Ecto neural progenitor cell (in vitro differentiated cells): ENCODE results near the gene SLC22A1.
"Not testable (repeated sequence)": the region's sequence is repeated elsewhere in the genome, so short reads cannot be mapped to it uniquely, and the experiment has no call there.

Source experiments
- DNase-seq: peaks from one replicate; pipeline ENCODE4 v3.0.0-alpha.2; 2018; ENCODE audit warnings: low spot score

Gene SLC22A1

DNA sequence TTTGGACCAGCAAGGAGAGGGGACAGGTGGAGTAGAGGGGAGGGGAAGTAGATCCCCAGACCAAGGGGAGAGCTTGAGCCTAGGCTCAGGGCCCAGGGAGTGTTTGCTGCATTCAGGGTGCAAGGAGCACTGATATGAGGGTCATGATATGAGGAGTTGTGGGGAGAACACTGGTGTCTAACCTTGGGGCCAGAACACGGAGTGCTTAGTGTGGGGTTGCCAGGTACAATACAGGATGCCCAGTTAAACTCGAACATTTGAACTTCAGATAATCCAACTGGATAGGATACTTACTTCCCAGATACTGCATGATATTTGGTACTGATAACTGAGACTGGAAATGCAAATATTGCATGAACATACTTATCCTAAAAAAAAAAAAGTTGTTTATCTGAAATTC is 2.4 kb downstream of the SLC22A1 start:
- DNase-seq: no peak

DNA sequence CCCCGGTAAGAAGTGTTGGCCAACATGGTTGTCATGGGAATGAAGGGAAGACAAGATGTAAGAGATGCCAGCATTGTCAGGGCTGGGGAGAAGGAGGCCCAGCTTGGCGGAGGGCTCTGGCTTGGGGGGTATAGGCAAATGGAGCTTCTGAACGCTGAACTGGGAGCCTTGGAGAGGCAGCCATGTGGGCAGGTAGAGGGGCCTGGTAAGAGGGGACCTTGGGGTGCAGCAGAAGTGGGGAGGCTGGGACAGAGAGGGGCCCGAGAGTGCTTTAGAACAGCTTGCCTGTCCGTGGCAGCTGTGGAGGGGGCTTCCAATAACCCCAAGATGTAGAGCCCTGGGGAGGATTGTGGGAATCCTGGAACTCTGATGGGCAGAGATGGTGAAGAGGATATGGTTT is 3.0 kb downstream of the SLC22A1 start:
- DNase-seq: no peak

DNA sequence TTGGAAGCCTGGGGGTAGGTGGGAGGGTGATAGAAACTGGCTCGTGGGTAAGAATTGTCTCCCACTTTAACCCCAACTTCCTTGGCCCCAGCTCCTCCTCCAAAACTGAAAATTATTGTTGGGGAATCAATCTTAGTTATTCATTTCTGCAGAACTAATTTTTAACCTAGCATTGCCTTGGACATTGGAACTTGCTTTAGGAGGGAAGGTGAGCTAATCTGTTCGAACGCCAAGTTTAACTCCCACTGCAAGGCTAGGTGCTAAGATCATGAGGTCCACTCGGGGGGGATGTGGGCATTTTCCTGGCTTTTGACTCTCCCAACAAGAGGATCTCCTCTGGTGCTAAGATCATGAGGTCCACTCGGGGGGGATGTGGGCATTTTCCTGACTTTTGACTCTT is 3.5 kb downstream of the SLC22A1 start:
- not testable (repeated sequence) for DNase-seq

DNA sequence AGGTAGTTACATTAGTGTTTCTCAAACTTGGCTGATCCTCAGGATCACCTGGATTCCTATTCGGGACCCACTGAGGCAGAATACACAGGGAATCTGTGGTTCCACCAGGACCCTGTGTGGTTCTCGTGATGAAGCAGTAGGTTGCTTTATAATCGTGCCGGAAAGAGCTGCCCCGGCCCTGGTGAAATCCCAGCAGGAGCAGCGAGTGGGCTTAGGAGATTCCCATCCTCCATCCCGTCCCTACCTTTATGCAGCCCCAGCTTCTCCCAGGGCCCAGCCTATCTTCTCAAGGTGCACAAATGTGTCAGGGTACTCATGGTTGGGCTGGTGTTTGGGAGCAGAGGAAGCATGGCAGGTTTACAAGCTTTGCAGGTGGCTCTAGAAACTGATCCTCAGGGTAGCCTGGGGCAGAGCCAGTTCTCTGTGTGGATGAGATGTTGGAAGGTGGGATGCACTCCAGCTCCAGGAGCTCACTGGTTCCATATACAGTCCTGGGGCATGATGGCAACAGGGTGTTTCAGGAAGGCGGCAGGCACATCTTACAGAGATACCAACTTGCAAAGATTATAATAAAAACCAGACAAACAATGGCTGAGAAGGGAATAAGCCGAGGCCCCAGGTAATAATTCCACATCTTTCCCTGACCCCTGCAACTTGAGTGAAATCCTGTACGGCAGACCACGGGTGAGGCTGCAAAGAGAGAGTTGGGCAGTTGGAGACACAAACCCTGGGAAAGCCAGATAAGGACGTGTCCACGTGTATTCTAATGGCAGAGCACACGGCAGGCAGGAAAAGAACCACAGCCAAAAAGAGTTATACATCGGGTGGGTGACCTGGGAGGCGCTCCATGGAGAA is 5.9 kb downstream of the SLC22A1 start:
- DNase-seq: no peak

DNA sequence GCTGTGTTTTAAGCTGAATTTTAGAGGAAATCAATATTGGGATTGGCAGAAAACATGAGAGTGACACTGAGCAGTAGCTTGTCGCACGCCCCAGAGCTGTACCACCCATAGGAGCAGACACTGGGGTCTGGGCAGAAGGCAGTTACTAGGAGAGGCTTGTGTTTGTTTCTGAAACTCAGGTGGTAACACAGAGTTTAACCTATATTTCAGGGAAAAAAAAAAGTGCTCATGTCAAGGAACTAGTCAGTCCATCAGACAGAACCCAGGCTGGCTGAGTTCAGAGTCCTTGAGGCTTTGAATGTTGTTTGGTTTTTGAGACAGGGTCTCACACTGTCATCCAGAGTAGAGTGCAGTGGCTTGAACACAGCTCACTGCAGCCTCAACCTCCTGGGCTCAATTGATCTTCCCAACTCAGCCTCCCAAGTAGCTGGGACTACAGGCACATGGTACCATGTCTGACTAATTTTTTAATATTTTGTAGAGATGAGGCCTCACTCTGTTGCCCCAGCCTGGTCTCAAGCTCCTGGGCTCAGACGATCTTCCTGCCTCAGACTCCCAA is 6.6 kb downstream of the SLC22A1 start:
- DNase-seq: no peak

DNA sequence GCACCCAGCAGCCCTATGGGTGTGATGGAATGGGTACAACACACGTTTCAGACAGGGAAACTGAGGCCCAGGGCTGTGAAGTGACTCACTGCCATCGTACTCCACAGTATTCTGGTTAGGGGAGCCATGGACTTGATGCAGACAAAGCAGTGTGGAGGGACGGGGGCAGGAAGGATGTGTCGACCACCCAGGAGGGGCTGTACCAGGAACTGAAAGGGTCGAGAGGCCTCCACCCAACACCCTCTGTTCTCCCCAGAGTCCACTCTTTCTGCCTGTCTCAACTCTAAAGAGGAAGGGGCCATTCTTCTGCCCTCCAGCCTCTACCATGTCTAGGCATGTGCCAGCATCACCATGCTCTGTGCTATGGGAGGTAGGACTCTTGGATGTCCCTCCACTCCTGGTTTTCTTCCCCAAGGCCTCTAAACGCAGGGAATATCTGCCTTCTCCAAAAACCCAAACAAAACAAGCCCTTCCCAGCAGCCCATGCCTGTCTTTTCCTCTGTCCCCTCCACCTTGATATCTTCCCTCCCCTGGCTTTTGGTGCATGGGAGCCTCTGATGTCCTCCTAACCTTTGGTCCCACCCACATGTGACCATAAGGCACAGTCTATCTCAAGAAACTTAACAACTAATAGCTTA is 7.4 kb downstream of the SLC22A1 start:
- no peak for DNase-seq

DNA sequence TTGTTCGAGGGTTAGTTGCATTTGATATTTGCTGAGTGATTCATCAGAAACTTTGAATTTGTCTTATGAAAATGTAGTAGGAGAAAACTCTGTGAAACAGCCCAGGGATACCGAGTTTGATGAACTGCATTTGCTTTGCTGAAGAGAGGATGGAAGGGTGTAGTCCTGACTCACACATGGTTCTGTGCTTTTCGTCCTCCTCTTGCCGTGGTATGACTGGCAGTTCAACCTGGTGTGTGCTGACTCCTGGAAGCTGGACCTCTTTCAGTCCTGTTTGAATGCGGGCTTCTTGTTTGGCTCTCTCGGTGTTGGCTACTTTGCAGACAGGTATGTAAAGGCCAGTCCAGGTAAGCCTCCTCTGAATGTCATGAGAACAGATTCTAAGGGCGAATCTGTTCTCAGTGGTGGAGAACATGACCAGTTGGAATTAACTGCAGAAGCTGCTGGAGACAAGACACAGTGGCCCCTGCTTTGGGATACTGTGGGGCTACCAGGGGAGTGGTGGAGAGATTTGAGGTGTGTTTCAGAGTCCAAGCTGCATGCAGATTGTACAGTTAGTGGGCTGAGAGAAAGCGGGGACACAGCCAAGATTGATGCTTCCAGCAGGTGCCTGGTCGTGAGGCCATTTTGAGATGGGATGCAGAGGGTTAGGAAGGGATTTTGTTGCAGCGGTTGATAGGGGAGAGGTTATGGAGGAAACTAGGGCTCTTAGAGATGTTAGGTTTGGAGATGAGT is 8.4 kb downstream of the SLC22A1 start:
- no peak for DNase-seq

DNA sequence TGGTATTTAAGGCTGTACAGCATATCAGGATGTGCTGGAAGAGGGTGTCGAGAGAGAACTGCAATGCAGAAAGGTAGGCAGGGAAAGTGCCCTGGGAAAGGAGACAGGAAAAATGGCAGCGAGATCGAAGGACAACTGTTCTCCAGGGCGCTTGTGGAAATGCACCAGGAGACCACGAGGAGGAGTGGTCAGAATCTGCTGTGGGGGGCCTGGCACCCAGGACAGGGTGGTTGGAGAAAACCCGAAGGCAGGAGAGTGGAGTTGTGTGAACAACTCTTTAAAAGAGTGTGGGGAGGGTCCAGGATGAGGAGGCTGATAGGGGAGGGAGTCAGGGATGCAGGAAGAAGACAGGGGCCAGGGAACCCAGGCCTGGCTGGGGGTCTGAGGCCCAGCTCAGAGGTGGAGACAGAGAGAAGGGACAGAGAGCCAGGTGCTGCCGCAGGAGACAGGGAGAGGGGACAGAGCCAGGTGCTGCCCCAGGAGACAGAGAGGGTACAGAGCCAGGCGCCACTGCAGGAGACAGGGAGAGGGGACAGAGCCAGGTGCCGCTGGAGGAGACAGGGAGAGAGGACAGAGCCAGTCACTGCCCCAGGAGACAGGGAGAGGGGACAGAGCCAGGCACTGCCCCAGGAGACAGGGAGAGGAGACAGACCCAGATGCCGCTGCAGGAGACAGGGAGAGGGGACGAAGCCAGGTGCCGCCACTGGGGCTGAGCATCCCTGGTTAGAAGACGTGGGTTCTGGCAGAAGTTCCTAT is 9.3 kb downstream of the SLC22A1 start:
- no peak for DNase-seq

DNA sequence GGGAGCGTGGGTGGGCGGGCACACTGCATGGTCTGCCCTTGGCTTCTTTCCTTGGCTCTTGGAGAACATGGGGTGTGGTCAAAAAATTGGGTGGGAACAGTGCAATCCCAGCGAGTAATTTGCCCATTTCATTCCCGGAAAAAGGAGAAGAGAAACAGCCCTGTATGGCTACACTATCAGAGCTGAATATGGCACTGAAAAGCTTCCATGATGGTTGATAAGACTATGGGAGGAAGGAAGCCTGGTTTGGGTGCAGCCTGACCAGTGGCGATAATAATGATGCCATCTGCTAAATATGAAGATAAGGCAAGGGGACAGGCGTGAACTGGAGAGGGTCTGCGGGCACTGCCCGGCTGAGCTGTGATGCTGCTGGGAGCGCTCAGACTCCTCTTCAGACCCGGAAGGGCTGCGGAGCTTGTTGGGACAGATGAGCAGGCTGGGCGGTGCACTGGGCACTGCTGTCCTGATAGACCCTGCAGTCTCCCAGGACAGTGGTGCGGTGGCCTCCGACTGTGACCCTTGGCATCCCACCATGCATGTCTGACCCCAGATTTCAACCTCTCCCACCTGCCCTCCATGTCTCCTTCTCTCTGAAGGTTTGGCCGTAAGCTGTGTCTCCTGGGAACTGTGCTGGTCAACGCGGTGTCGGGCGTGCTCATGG is 10.2 kb downstream of the SLC22A1 start:
- no peak for DNase-seq

DNA sequence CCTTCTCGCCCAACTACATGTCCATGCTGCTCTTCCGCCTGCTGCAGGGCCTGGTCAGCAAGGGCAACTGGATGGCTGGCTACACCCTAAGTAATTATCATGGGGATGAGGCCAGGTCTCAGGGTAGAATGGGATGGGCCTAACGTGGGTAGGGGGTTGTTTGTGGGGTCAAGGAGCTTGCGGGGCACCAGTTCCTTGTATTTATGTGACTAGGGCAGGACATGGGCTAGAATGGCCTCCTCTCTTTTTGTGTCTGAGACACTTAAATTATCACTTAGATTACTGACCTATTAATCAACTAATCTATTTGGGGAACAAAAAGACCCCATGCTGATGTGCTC is 10.7 kb downstream of the SLC22A1 start:
- no peak for DNase-seq

DNA sequence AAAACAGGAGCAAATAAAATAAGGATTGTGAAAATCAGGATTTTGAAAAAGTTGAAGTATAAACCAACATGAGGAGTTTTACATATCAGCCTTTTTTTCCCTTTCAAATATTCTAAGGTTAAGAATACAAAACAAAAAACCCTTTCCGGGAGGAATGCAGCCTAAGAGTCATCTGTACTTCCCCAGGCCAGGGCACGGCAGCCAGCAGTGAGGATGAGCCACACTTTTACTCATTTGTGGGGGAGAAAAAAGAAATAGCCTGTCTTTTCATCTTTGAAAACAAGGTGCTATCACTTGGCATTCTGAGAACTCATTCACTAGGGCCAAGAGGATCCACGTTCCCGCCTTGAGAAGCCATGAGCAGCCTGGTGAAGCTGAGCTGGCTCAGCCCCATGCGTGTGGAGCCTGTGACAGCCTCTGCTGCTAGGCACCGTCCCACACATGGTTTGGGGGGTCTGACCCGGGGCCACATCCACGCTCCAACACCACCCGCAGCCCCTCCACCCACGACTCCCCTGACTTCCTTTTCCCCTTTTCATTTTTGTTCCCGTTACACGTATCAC is 11.2 kb downstream of the SLC22A1 start:
- DNase-seq: no peak

DNA sequence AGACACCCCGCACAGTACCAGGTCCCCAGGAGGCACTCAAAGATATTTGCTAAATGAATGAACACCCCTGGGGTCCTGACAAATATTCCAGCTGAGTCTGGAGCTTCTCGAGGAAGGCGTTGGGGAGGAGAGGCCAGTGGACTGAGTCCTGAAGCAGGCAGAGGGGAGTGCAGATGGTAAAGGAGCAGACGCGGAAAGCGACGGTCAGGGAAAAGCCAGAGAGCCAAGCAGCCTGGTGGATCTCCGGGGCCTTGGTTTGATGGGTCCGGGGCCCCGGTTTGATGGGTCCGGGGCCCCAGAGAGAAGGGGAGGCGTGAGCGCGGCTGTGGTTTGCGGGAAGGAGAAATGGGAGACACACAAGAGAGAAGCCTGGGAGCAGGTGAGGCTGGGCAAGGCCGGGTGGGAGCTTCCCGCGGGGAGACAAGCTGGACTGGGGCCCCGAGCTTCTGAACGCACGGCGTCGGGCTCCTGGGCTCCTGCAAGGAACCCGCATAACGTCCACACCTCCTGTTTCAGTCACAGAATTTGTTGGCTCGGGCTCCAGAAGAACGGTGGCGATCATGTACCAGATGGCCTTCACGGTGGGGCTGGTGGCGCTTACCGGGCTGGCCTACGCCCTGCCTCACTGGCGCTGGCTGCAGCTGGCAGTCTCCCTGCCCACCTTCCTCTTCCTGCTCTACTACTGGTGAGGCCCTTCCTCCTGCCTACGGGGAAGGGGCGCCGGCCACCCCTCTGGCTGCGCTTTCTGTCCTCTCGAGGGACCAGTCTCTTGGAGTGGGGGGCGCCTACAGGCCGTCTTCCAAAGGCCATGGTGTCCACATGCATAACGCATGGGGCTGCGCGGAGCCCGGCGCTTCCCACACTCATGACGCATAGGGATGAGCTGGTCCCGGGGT is 12.1 kb downstream of the SLC22A1 start:
- DNase-seq: no peak

DNA sequence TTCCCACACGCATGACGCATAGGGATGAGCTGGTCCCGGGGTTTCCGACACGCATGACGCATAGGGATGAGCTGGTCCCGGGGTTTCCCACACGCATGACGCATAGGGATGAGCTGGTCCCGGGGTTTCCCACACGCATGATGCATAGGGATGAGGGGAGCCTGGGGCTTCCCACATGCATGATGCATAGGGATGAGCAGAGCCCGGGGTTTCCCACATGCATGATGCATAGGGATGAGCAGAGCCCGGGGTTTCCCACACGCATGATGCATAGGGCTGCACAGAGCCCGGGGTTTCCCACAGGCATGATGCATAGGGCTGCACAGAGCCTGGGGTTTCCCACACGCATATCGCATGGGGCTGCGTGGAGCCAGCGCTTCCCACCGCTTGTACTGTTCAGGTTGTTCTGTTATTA is 12.7 kb downstream of the SLC22A1 start:
- DNase-seq: not testable (repeated sequence)

DNA sequence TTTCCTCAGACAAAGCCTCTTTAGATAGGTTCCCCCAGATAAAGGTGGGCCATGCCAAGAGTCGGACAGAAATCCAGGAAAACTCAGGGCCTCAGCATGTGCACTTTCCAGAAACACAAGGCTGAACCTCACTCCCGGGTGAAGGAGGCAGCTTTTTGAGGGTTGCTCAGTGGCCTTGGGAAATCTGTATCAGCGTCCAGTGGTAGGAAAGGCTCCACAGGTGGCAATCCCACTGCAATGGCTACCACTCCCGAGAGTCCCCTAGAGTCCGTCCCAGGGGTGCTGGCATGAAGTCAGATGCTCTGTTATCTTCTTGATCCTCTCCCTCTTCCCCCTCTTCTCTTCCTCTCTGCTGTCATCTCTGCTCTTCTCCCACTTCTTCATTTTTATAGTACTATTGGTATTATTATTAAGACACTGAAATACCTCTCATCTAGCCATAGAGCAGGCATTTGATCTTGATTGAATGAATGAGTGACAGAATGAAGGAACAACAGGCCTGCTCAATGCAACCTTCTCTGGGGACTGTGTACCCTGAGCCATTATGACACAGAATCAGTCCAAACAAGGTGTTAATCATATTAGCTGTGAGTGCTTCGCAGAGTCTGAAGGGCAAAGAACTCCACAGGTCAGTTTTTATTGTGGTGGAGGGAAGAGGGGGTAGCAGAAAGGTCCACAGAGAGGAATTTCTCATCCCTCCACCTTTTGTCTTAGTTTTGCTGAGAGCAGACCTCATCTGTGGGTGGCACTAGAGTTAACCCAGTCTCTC is 13.3 kb downstream of the SLC22A1 start:
- no peak for DNase-seq

DNA sequence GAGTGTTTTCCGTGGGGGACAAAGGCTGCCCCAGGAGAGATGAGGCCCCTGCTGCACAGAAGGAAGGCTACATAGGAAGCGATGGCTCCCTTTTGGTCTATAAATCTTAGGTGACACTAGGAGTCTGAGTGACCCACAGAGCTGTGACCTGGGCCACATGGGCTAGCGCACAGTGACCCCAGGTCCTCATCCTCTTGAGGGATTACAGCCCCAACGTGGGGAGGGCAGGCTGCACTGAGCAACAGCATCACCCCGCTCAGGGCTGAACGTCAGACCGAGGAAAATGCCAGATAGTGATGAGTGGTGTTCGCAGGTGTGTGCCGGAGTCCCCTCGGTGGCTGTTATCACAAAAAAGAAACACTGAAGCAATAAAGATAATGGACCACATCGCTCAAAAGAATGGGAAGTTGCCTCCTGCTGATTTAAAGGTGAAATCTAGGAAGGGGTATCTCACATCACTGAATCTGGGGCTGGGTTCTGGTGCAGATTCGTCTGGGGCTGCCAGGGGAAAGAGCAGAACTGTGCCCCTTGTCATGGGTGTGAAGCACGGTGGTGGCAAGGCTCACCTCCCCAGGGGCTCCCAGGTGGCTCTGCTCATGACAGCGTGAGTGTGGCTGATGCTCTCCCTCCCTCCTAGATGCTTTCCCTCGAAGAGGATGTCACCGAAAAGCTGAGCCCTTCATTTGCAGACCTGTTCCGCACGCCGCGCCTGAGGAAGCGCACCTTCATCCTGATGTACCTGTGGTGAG is 14.5 kb downstream of the SLC22A1 start:
- no peak for DNase-seq

DNA sequence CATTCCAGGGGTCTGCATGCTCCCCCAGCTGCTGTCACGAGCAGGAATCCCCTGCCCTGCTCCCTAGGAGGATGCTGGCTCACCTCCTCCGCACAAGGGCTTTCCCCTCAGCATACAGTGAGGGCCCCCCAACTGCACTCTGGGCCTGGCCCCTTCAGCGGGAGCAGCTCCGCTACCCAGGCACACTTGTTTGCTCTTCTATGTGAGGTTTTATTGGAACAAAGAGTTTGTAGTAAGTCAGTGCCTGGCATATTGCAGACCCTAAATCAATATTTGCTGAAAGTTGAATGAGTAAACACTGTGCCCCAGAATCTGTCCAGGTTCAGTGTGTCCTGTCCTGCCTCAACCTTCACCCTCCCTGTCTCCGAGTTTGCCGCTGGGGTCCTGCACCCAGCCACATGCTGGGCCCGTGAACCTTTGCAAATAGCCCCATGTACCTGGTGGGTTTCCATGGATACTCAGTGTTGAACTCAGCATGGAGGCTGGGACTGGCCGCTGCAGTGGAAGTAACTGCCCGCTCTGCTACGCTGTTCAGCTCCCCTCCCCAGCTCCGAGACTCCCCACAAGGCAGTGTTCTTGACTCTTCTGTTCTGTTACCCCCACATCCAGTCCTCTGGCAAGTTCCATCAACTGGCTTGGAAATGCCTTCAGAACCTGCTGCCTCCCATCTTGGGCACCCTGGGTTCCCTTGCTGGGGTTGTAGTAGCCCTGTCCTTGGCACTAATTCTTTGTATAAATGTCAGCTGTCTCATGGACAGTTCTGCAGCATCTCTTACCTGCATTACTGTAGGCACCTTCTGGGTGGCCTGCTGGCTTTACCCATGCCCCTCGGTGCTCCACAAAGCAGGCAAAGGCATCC is 15.7 kb downstream of the SLC22A1 start:
- no peak for DNase-seq

DNA sequence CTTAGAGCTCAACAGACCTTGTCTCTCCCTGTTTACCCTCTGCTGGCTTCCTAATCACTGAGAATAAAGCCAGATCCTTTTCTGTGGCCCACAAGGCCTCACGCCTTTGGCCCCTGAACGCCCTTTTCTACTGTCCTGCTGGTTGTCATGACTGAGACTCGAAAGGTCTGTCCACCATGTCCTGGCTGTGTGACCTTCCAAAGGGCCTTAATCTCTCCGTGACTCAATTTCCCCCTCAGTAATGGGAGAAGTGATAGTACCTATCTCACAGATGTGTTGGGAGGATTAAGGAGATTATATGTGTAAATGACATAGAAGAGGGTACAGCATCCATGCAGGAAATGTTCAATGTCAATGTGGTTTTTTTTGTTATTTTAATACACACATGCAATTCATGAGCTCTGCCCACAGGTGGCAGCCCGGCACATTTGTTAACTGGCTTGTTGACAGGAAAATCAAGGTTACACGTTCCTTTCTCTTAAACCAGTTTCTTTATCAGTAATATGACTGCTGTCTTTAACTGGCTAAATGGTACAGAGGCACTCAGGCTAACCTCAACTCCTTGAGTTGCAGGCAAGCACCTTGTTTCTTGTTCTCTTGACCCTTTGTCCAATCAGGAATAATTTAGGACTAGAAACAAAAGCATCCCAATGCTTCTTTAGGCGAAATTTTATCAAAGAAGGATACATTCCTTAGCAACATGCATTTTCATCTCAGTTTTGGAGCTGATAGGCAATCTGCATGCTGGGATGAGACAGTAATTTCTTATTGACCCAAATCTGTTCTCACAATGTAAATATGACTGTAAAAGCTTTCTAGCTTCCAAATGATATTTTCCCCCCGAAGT is 16.6 kb downstream of the SLC22A1 start:
- DNase-seq: no peak
